Nephron progenitor cell (in vitro differentiated cells): ENCODE results near the gene SCIN.
"Not testable (repeated sequence)": the region's sequence is repeated elsewhere in the genome, so short reads cannot be mapped to it uniquely, and the experiment has no call there.

ENCODE experiments used
- DNase-seq: peaks from one replicate; pipeline ENCODE4 v3.0.0; 2021
- H3K27ac Mint-ChIP-seq: 2 replicates; pipeline ENCODE4 v1.8.0; 2021; ENCODE audit warnings: mild to moderate bottlenecking, moderate library complexity, mixed read lengths
- H3K27me3 Mint-ChIP-seq: 2 replicates; pipeline ENCODE4 v1.8.0; 2021; ENCODE audit warnings: mild to moderate bottlenecking, low read depth, mixed read lengths; ENCODE audit not compliant: poor library complexity
- H3K36me3 Mint-ChIP-seq: 2 replicates; pipeline ENCODE4 v1.8.0; 2021; ENCODE audit warnings: low read depth, mixed read lengths
- H3K4me1 Mint-ChIP-seq: 2 replicates; pipeline ENCODE4 v1.8.0; 2021; ENCODE audit warnings: mixed read lengths
- H3K4me3 Mint-ChIP-seq: 2 replicates; pipeline ENCODE4 v1.8.0; 2021; ENCODE audit warnings: mild to moderate bottlenecking, moderate library complexity, mixed read lengths
- H3K9me3 Mint-ChIP-seq: 2 replicates; pipeline ENCODE4 v1.8.0; 2021; ENCODE audit warnings: mild to moderate bottlenecking, moderate library complexity, mixed read lengths
- CTCF ChIP-seq: fragments of 200-600 bp; sonication (generic); IDR thresholded peaks from 2 replicates; pipeline ENCODE4 v1.5.0; 2021; ENCODE audit warnings: antibody characterized with exemption

The SCIN gene

GRCh38 chr7:12552876-12553275 lies 17.6 kb upstream of the SCIN start:
- Mint-ChIP-seq H3K4me3 (no peak overlapping the region), H3K9me3 (peaks cover 5% of the 10 kb centered on the region), H3K36me3 (peaks cover 5% of the 10 kb centered on the region), H3K27me3 (peaks cover 5% of the 10 kb centered on the region), H3K27ac (no peak overlapping the region), H3K4me1 (no peaks in the 10 kb centered on the region)
- no peak for TF ChIP-seq CTCF
- DNase-seq, result no peak

GRCh38 chr7:12553416-12553815 lies 17.1 kb upstream of the SCIN start:
- Mint-ChIP-seq H3K4me3 (no peak overlapping the region), H3K27ac (no peak overlapping the region), H3K4me1 (no peaks in the 10 kb centered on the region), H3K9me3 (peaks cover 5% of the 10 kb centered on the region), H3K27me3 (peaks cover 5% of the 10 kb centered on the region), H3K36me3 (peaks cover 5% of the 10 kb centered on the region)
- no peak for DNase-seq
- TF ChIP-seq CTCF, result no peak

GRCh38 chr7:12554351-12554750 lies 16.2 kb upstream of the SCIN start:
- H3K27ac Mint-ChIP-seq, result no peak overlapping the region
- H3K4me1 Mint-ChIP-seq, result no peaks in the 10 kb centered on the region
- TF ChIP-seq CTCF, result no peak
- H3K4me3 Mint-ChIP-seq, result no peak overlapping the region
- peaks cover 5% of the 10 kb centered on the region for H3K36me3 Mint-ChIP-seq
- peaks cover 5% of the 10 kb centered on the region for H3K27me3 Mint-ChIP-seq
- no peak for DNase-seq
- H3K9me3 Mint-ChIP-seq, result peaks cover 5% of the 10 kb centered on the region

GRCh38 chr7:12554872-12555271 lies 15.6 kb upstream of the SCIN start:
- no peak overlapping the region for H3K4me3 Mint-ChIP-seq
- H3K27me3 Mint-ChIP-seq, result peaks cover 5% of the 10 kb centered on the region
- no peaks in the 10 kb centered on the region for H3K4me1 Mint-ChIP-seq
- no peak for DNase-seq
- peaks cover 5% of the 10 kb centered on the region for H3K36me3 Mint-ChIP-seq
- peaks cover 5% of the 10 kb centered on the region for H3K9me3 Mint-ChIP-seq
- no peak for TF ChIP-seq CTCF
- H3K27ac Mint-ChIP-seq, result no peak overlapping the region

- H3K4me3 Mint-ChIP-seq, H3K27ac Mint-ChIP-seq, H3K4me1 Mint-ChIP-seq, H3K36me3 Mint-ChIP-seq, H3K27me3 Mint-ChIP-seq, DNase-seq, H3K9me3 Mint-ChIP-seq: not testable (repeated sequence)
Observed at GRCh38 chr7:12555695-12556094, 14.8 kb upstream of the SCIN start.

GRCh38 chr7:12556139-12556792 lies 14.3 kb upstream of the SCIN start:
- not testable (repeated sequence) for DNase-seq, H3K36me3 Mint-ChIP-seq, H3K27me3 Mint-ChIP-seq, H3K27ac Mint-ChIP-seq, H3K4me1 Mint-ChIP-seq, H3K4me3 Mint-ChIP-seq, H3K9me3 Mint-ChIP-seq

- Mint-ChIP-seq H3K27me3 (peaks cover 5% of the 10 kb centered on the region), H3K36me3 (peaks cover 5% of the 10 kb centered on the region), H3K4me1 (no peaks in the 10 kb centered on the region), H3K9me3 (peaks cover 5% of the 10 kb centered on the region), H3K27ac (no peak overlapping the region), H3K4me3 (no peak overlapping the region)
- DNase-seq, result no peak
- TF ChIP-seq CTCF, result no peak
Observed at GRCh38 chr7:12557282-12557681, 13.2 kb upstream of the SCIN start.
